Measurements from ENCODE around the gene PLTP.
"Not testable (repeated sequence)": the region's sequence is repeated elsewhere in the genome, so short reads cannot be mapped to it uniquely, and the experiment has no call there.

PLTP gene

GRCh38 chr20:45944151-45944964 is 32.4 kb upstream of the PLTP start:
- DNase-seq, result no peak

- DNase-seq, result no peak
Observed at GRCh38 chr20:45943613-45944012, 31.7 kb upstream of the PLTP start.

- DNase-seq, result no peak
Observed at GRCh38 chr20:45940469-45940868, 28.5 kb upstream of the PLTP start.

GRCh38 chr20:45940053-45940452 is 28.1 kb upstream of the PLTP start:
- no peak for DNase-seq

GRCh38 chr20:45938727-45939438 is 26.9 kb upstream of the PLTP start:
- no peak for DNase-seq

- DNase-seq, result no peak
Observed at GRCh38 chr20:45937765-45938164, 25.8 kb upstream of the PLTP start.

- DNase-seq, result no peak
Observed at GRCh38 chr20:45935416-45936046, 23.6 kb upstream of the PLTP start.

GRCh38 chr20:45934586-45935415 is 22.8 kb upstream of the PLTP start, which contains the start of gene PCIF1:
PCIF1 (plus strand) TSS chr20:45934683; CDS start chr20:45939000, 4,317 bp downstream.
- DNase-seq, result peak; percentile 99

- DNase-seq, result no peak
Observed at GRCh38 chr20:45934046-45934585, 22.2 kb upstream of the PLTP start.

- DNase-seq, result peak; percentile 73
Observed at GRCh38 chr20:45933266-45934045, 21.5 kb upstream of the PLTP start.

GRCh38 chr20:45931680-45932079 is 19.7 kb upstream of the PLTP start:
- not testable (repeated sequence) for DNase-seq

- no peak for DNase-seq
Observed at GRCh38 chr20:45927071-45927878, 15.3 kb upstream of the PLTP start.

GRCh38 chr20:45926731-45927070 is 14.7 kb upstream of the PLTP start:
- no peak for DNase-seq

GRCh38 chr20:45925821-45926506 is 14.0 kb upstream of the PLTP start:
- DNase-seq, result no peak

- no peak for DNase-seq
Observed at GRCh38 chr20:45924391-45925261, 12.7 kb upstream of the PLTP start.

- DNase-seq, result no peak
Observed at GRCh38 chr20:45921337-45922189, 9.6 kb upstream of the PLTP start.

- no peak for DNase-seq
Observed at GRCh38 chr20:45920462-45921336, 8.7 kb upstream of the PLTP start.
